GM10847 (cell line): ENCODE data around the gene SF3A2.

Source experiments
- POLR2A ChIP-seq: IDR thresholded peaks from 2 replicates; pipeline ENCODE4 v1.6.1; 2011; ENCODE audit not compliant: insufficient read length; ENCODE audit errors: extremely low read depth

Gene SF3A2

GRCh38 chr19:2282862-2283237, 46.2 kb downstream of the SF3A2 start:
- TF ChIP-seq POLR2A, result no peak

GRCh38 chr19:2283835-2284507, 47.3 kb downstream of the SF3A2 start:
- TF ChIP-seq POLR2A, result no peak

- no peak for TF ChIP-seq POLR2A
Observed at GRCh38 chr19:2286402-2287140, 49.9 kb downstream of the SF3A2 start.

GRCh38 chr19:2287585-2288337, 51.1 kb downstream of the SF3A2 start:
- no peak for TF ChIP-seq POLR2A

GRCh38 chr19:2288338-2288817, 51.8 kb downstream of the SF3A2 start:
- TF ChIP-seq POLR2A, result no peak

- TF ChIP-seq POLR2A, result no peak
Observed at GRCh38 chr19:2288818-2289713, 52.4 kb downstream of the SF3A2 start.

- no peak for TF ChIP-seq POLR2A
Observed at GRCh38 chr19:2289714-2290435, 53.3 kb downstream of the SF3A2 start.

- TF ChIP-seq POLR2A, result no peak
Observed at GRCh38 chr19:2290441-2291184, 54.0 kb downstream of the SF3A2 start.

- TF ChIP-seq POLR2A, result no peak
Observed at GRCh38 chr19:2291185-2291751, 54.6 kb downstream of the SF3A2 start.

GRCh38 chr19:2294687-2295335, 58.2 kb downstream of the SF3A2 start:
- TF ChIP-seq POLR2A, result no peak

- TF ChIP-seq POLR2A, result no peak
Observed at GRCh38 chr19:2296141-2296540, 59.5 kb downstream of the SF3A2 start.
